ENCODE results near the gene CYB561D1. TPM values are rescaled to one million over a fixed set of nuclear protein-coding genes. Genes with fewer than 3 reads are reported as not detected.

CYB561D1 gene
- total and polyA plus RNA-seq, 9 of the 15 experiments (the other 6 are each of a cell fraction or from before 2014, with no cell fraction given) = 0.71 to 7.2 (median 3.5) TPM

- TF ChIP-seq TAF7 (tag; IDR thresholded peaks at IDR 0.05) = no peak
- peak; percentile 36 for TF ChIP-seq HMGN3 (IDR thresholded peaks at IDR 0.05; ENCODE audit: borderline replicate concordance, extremely low read depth, insufficient read length, low read depth, low read length)
- no peak for TF ChIP-seq RBM15 (IDR thresholded peaks at IDR 0.05; ENCODE audit: insufficient read depth, low read length)
- 0 out of 2 replicates have a peak, but pooled peaks have one; percentile 43 for TF ChIP-seq KLF13 (tag; IDR thresholded peaks at IDR 0.05; ENCODE audit: borderline replicate concordance, low read depth)
- TF ChIP-seq RBBP5 (IDR thresholded peaks at IDR 0.05; ENCODE audit: borderline replicate concordance, insufficient read depth, low read length, poor library complexity, severe bottlenecking) = peak; percentile 49
- TF ChIP-seq ZBTB33 (CRISPR knock-in tag; IDR thresholded peaks at IDR 0.05) = no peak
- peak; percentile 83 for TF ChIP-seq ZNF766 (CRISPR knock-in tag; conservative IDR thresholded peaks at IDR 0.05)
- TF ChIP-seq ZNF197 (CRISPR knock-in tag; IDR thresholded peaks at IDR 0.05; ENCODE audit: low read depth) = 0 out of 2 replicates have a peak, but pooled peaks have one; percentile 53
- TF ChIP-seq SIN3A (IDR thresholded peaks at IDR 0.05; ENCODE audit: borderline replicate concordance in 2 of 2, control insufficient read depth in 1 of 2, low read depth in 2 of 2, low read length in 2 of 2) = peak in 1 of 2 experiments; percentile 78; a peak in 1 of 4 replicates
- peak; percentile 35; the same call in 1 of the 2 replicates for TF ChIP-seq ZNF583 (CRISPR knock-in tag; IDR thresholded peaks at IDR 0.05)
- no peak for TF ChIP-seq ZBTB43 (CRISPR knock-in tag; IDR thresholded peaks at IDR 0.05)
- peak; percentile 56; the same call in 1 of the 2 replicates for TF ChIP-seq SIN3B (IDR thresholded peaks at IDR 0.05; ENCODE audit: low read depth)
- TF ChIP-seq, protein P1, sequence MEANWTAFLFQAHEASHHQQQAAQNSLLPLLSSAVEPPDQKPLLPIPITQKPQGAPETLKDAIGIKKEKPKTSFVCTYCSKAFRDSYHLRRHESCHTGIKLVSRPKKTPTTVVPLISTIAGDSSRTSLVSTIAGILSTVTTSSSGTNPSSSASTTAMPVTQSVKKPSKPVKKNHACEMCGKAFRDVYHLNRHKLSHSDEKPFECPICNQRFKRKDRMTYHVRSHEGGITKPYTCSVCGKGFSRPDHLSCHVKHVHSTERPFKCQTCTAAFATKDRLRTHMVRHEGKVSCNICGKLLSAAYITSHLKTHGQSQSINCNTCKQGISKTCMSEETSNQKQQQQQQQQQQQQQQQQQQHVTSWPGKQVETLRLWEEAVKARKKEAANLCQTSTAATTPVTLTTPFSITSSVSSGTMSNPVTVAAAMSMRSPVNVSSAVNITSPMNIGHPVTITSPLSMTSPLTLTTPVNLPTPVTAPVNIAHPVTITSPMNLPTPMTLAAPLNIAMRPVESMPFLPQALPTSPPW (CRISPR knock-in tag; IDR thresholded peaks at IDR 0.05) = peak; percentile 72
- TF ChIP-seq PHF8 (IDR thresholded peaks at IDR 0.05; ENCODE audit: borderline replicate concordance, low read length) = peak; percentile 50; the same call in 1 of the 2 replicates
- peak; percentile 61 for TF ChIP-seq SAP30 (IDR thresholded peaks at IDR 0.05; ENCODE audit: borderline replicate concordance, insufficient read depth, low read depth, low read length, poor library complexity, severe bottlenecking)
- TF ChIP-seq ZBTB9 (CRISPR knock-in tag; IDR thresholded peaks at IDR 0.05) = peak; percentile 24; the same call in 1 of the 2 replicates
- TF ChIP-seq CCNT2 (IDR thresholded peaks at IDR 0.05; ENCODE audit: borderline replicate concordance, extremely low read depth, insufficient read length, low read depth, low read length) = peak; percentile 81
- TF ChIP-seq L3MBTL2 (IDR thresholded peaks at IDR 0.05) = peak; percentile 74
Observed at GRCh38 chr1:109509176-109510134, 15.6 kb downstream of the CYB561D1 start, which contains the start of gene AMIGO1 (continued).

All from K562 (cell line).